OCI-LY1 (cell line): ENCODE measurements around the gene PILRB.
A peak's percentile ranks its signal among the peaks of the same experiment; 100 is the strongest.

ENCODE experiments used
- CTCF ChIP-seq: fragments of 200-600 bp; sonication (generic), shearing (Covaris generic); IDR thresholded peaks from 2 replicates; pipeline ENCODE4 v1.5.1; 2017; ENCODE audit warnings: mild to moderate bottlenecking, antibody characterized with exemption, low read length, moderate library complexity, mixed read lengths
- EZH2 ChIP-seq: fragments of 200-600 bp; sonication (generic), shearing (Covaris generic); IDR thresholded peaks from 2 replicates; pipeline ENCODE4 v1.8.0; 2017; ENCODE audit warnings: borderline replicate concordance, mixed run types, mild to moderate bottlenecking, antibody characterized with exemption, low read length, moderate library complexity, mixed read lengths

- TF ChIP-seq CTCF (peak; percentile 11; the same call in 1 of the 2 replicates), EZH2 (no peak)
These were observed 8.7 kb downstream of the PILRB start for GRCh38 chr7:100366411-100367250.
